ENCODE results near the gene WWOX. TPM values are rescaled to one million over a fixed set of nuclear protein-coding genes. Genes with fewer than 3 reads are reported as not detected.

WWOX gene
- total RNA-seq, 1 experiment from 2014 or later, result 79.9 TPM

DNA sequence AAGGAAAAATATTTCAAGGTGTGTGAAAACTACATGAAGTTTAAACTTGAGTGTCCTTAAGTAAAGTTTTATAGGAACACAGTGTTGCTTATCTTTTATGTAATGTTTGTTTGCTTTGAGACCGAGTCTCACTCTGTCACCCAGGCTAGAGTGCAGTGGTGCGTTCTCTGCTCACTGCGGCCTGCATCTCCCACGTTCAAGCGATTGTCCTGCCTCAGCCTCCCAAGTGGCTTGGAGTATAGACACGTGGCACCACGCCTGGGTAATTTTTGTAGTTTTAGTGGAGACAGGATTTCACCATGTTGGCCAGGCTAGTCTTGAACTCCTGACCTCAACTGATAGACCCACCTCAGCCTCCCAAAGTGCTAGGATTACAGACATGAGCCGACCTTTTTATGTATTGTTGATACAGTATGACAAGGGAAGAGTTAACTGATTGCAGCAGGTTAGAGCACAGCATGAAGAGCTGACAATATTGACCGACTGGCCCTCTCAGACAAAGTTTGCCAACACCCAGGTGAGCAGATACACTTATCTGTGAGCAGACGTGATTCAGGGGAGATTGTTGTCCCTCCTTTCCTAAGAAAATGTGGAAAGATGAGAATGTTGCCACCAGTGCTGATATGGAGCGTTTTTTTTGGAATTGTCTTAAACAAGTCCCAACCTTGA lies 373.7 kb downstream of the WWOX start:
- H3K4me3 ChIP-seq (ENCODE audit: low read depth, low read length, poor library complexity, severe bottlenecking), result no peak overlapping the region
- intact Hi-C loops (cut with micrococcal nuclease; ENCODE audit: unreplicated experiment), result no loop called here
- H3K27me3 ChIP-seq (replicated peaks; ENCODE audit: insufficient read depth, low read depth, low read length, poor library complexity), result no peaks in the 10 kb centered on the region
- DNase-seq (ENCODE audit: low spot score), result no peak
- H3K36me3 ChIP-seq (ENCODE audit: insufficient read depth, low read length, poor library complexity, severe bottlenecking), result no peaks in the 10 kb centered on the region
- no peak overlapping the region for H3K27ac ChIP-seq (ENCODE audit: low read depth, low read length, poor library complexity, severe bottlenecking)
- POLR2A ChIA-PET (ENCODE audit: low non-redundant PET), result no interaction called here
- peaks cover 5% of the 10 kb centered on the region for H3K4me1 ChIP-seq (ENCODE audit: insufficient read depth, low read length, poor library complexity, severe bottlenecking)
- CTCF ChIA-PET, result no interaction called here
- no peaks in the 10 kb centered on the region for H3K9me3 ChIP-seq (ENCODE audit: low read depth, low read length, poor library complexity, severe bottlenecking)
- BruUV-seq (replicated peaks), result no TSS peak
- TF ChIP-seq CTCF (conservative IDR thresholded peaks at IDR 0.05; ENCODE audit: low read depth, low read length), result no peak
- no peak for TF ChIP-seq EZH2 (IDR thresholded peaks at IDR 0.05; ENCODE audit: borderline replicate concordance, low read depth, low read length, poor library complexity, severe bottlenecking)

GRCh38 chr16:78474762-78475161 lies 375.3 kb downstream of the WWOX start:
- ChIA-PET CTCF (no interaction called here), POLR2A (ENCODE audit: low non-redundant PET) (no interaction called here)
- H3K4me3 ChIP-seq (ENCODE audit: low read depth, low read length, poor library complexity, severe bottlenecking), result no peak overlapping the region
- DNase-seq (ENCODE audit: low spot score), result no peak
- TF ChIP-seq EZH2 (IDR thresholded peaks at IDR 0.05; ENCODE audit: borderline replicate concordance, low read depth, low read length, poor library complexity, severe bottlenecking) (no peak), CTCF (conservative IDR thresholded peaks at IDR 0.05; ENCODE audit: low read depth, low read length) (no peak)
- no peaks in the 10 kb centered on the region for H3K27me3 ChIP-seq (replicated peaks; ENCODE audit: insufficient read depth, low read depth, low read length, poor library complexity)
- intact Hi-C loops (cut with micrococcal nuclease; ENCODE audit: unreplicated experiment), result no loop called here
- H3K36me3 ChIP-seq (ENCODE audit: insufficient read depth, low read length, poor library complexity, severe bottlenecking), result no peaks in the 10 kb centered on the region
- BruUV-seq (replicated peaks), result no TSS peak
- H3K27ac ChIP-seq (ENCODE audit: low read depth, low read length, poor library complexity, severe bottlenecking), result no peak overlapping the region
- peaks cover 9% of the 10 kb centered on the region for H3K4me1 ChIP-seq (ENCODE audit: insufficient read depth, low read length, poor library complexity, severe bottlenecking)
- H3K9me3 ChIP-seq (ENCODE audit: low read depth, low read length, poor library complexity, severe bottlenecking), result no peaks in the 10 kb centered on the region

DNA sequence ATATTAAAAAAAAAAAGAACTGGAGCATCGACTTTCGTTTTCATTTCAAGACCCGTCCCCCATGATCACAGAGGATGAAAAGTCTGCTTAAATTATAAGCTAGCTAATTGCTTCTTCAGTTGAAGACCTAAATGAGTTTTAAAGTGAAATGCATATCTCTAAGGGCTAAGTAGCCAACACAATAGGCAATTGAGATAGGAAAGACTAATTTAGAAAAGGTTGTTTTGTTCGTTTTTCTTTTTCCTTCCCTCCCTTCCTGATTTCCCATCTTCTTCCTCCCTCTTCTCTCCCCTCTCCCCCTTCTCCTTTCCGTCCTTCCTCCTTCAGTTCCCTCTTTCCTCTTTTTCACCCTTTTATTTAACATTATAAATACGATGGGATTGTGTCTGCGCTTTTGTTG lies 377.2 kb downstream of the WWOX start:
- no peak for DNase-seq (ENCODE audit: low spot score)
- BruUV-seq (replicated peaks), result no TSS peak
- no peaks in the 10 kb centered on the region for H3K27me3 ChIP-seq (replicated peaks; ENCODE audit: insufficient read depth, low read depth, low read length, poor library complexity)
- no peak overlapping the region for H3K4me3 ChIP-seq (ENCODE audit: low read depth, low read length, poor library complexity, severe bottlenecking)
- TF ChIP-seq EZH2 (IDR thresholded peaks at IDR 0.05; ENCODE audit: borderline replicate concordance, low read depth, low read length, poor library complexity, severe bottlenecking) (no peak), CTCF (conservative IDR thresholded peaks at IDR 0.05; ENCODE audit: low read depth, low read length) (no peak)
- intact Hi-C loops (cut with micrococcal nuclease; ENCODE audit: unreplicated experiment), result no loop called here
- CTCF ChIA-PET, result no interaction called here
- H3K36me3 ChIP-seq (ENCODE audit: insufficient read depth, low read length, poor library complexity, severe bottlenecking), result no peaks in the 10 kb centered on the region
- H3K4me1 ChIP-seq (ENCODE audit: insufficient read depth, low read length, poor library complexity, severe bottlenecking), result peaks cover 9% of the 10 kb centered on the region
- H3K27ac ChIP-seq (ENCODE audit: low read depth, low read length, poor library complexity, severe bottlenecking), result no peak overlapping the region
- H3K9me3 ChIP-seq (ENCODE audit: low read depth, low read length, poor library complexity, severe bottlenecking), result no peaks in the 10 kb centered on the region
- POLR2A ChIA-PET (ENCODE audit: low non-redundant PET), result no interaction called here

Measured in A673 (cell line).